Adipocyte (in vitro differentiated cells): ENCODE data around the gene PTPN12.
"Not testable (repeated sequence)": the region's sequence is repeated elsewhere in the genome, so short reads cannot be mapped to it uniquely, and the experiment has no call there.

Experiments used
- DNase-seq: peaks from one replicate; pipeline ENCODE4 v3.0.0-alpha.2; 2015; ENCODE audit warnings: low read depth
- H3K27me3 ChIP-seq: replicated peaks from 2 replicates; pipeline ENCODE4 v1.7.0; 2013; ENCODE audit warnings: mild to moderate bottlenecking, low read length, moderate library complexity; ENCODE audit not compliant: control insufficient read depth, insufficient read depth
- H3K36me3 ChIP-seq: 2 replicates; pipeline ENCODE4 v1.7.0; 2013; ENCODE audit warnings: low read length, mild to moderate bottlenecking, moderate library complexity; ENCODE audit not compliant: control insufficient read depth, insufficient read depth, severe bottlenecking
- H3K4me1 ChIP-seq: 2 replicates; pipeline ENCODE4 v1.7.0; 2013; ENCODE audit warnings: mild to moderate bottlenecking, low read length, moderate library complexity; ENCODE audit not compliant: control insufficient read depth, insufficient read depth
- H3K4me3 ChIP-seq: 2 replicates; pipeline ENCODE4 v1.7.0; 2013; ENCODE audit warnings: mild to moderate bottlenecking, low read length, moderate library complexity
- H3K9ac ChIP-seq: 2 replicates; pipeline ENCODE4 v1.7.0; 2013; ENCODE audit warnings: mild to moderate bottlenecking, low read length, moderate library complexity
- H3K9me3 ChIP-seq: 2 replicates; pipeline ENCODE4 v1.7.0; 2013; ENCODE audit warnings: mild to moderate bottlenecking, low read length, moderate library complexity; ENCODE audit not compliant: control insufficient read depth

PTPN12 gene

DNA sequence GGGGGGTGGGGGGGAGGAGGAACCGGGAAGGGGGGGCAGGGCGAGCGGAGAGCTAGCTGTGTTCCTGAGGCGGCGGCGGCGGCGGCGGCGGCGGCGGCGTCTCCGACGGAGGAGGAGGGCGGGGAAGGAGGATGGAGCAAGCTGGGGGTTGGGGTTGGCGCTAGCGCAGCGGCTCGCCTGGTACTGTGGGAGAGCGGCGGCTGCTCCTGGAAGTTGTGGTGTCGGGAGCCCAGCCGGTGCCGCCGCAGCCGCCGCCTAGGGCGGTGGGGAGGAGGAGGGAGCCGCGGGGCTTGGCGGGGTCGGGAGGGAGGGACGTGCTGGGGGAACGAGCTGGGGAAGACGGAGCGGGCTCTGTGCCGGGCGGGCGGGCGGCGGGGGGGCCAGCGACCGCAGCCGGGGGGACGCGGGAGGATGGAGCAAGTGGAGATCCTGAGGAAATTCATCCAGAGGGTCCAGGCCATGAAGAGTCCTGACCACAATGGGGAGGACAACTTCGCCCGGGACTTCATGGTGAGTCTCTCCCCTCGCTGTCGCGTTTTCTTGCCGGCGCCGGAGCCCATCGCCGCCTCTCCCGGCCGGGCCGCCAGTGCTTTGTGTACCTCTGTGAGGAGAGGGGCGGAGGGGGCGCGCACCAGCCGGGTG is at the start of gene PTPN12:
Gene PTPN12 (plus strand): TSS at position 160 of the 642 bp plus-strand sequence. CDS start 252 bp downstream, at position 412.
- Histone ChIP-seq H3K9me3 (no peaks in the 10 kb centered on the region), H3K36me3 (no peaks in the 10 kb centered on the region), H3K27me3 (no peaks in the 10 kb centered on the region), H3K4me1 (peaks cover 25% of the 10 kb centered on the region), H3K9ac (peak within 1 kb of the TSS; percentile 100), H3K4me3 (peak within 1 kb of the TSS; percentile 96)
- peak; percentile 86 for DNase-seq

DNA sequence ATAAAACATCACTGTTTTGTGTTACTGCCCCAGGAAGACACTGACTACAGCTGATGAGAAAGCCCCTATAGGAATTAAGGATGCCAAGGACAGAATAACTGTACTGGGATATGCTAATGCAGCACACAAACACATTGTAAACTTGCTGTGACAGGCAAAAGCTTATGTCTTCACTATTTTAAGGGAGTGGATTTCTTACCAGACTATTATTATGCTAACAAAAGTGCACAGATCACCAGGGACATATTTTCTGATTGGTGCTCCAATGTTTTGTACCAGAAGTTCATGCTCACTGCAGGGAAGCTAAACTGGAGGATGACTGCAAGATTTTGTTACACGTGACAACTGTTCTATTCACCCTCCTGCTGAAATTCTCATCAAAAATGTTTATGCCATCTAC is 48.1 kb upstream of the PTPN12 start:
- Histone ChIP-seq H3K9ac (no peak overlapping the region), H3K9me3 (peaks cover under 1% of the 10 kb centered on the region), H3K4me1 (no peaks in the 10 kb centered on the region), H3K36me3 (no peaks in the 10 kb centered on the region), H3K4me3 (no peak overlapping the region), H3K27me3 (no peaks in the 10 kb centered on the region)
- no peak for DNase-seq

DNA sequence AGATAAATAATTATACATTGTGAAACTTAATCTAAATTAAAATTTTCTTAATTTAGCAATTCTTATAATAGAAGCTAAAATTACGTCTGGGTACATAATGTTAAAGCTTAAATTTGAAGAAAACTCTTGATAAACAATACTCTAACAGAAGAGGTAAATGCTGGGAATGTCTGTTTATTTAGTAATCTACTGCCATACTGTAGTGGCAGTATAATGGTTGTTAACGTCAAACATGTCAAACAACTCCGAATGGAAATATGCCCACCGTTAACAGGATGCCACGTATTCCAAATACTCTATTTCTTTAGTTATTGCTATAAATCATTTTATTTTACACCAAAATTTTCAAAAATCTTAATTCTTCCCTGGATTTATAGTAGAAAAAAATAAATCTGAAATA is 40.0 kb upstream of the PTPN12 start:
- Histone ChIP-seq H3K4me1 (peaks cover 13% of the 10 kb centered on the region), H3K27me3 (no peaks in the 10 kb centered on the region), H3K36me3 (no peaks in the 10 kb centered on the region), H3K9ac (no peak overlapping the region), H3K4me3 (no peak overlapping the region), H3K9me3 (peaks cover 3% of the 10 kb centered on the region)
- no peak for DNase-seq

DNA sequence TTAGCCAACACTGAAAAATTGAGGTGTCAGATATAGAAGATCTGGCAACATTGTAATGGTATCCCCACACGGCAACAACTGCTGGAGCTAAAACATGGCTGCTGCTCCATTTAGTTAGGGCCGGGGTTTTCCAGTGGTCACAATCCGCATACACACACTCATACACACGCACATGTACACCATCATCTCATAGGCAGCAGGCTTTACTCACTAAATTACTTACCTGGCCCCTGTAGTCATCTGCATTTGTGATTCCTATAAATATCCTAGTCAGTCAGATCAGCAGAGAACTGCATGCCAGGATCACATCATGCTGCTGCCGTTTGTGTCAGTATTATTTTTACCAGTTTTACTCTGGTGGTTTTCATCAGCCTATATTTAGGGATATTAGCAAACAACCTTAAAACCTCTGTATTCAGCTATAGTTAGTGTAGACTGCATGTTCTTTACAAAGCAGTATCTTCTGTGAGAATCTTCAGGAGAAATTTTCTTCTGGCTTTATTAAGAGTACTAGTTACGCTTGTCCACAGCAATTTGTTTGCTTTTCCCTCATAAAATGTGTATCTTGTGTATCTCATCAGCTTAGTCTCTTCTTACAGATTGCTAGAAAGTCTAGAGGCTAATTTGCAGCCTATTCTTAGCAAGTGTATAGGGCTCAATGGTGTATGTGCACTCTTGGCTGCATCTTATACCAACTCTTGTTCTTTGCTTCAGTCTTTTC is 38.3 kb upstream of the PTPN12 start:
- Histone ChIP-seq H3K27me3 (no peaks in the 10 kb centered on the region), H3K9me3 (peaks cover 3% of the 10 kb centered on the region), H3K4me3 (no peak overlapping the region), H3K9ac (no peak overlapping the region), H3K36me3 (no peaks in the 10 kb centered on the region), H3K4me1 (peaks cover 13% of the 10 kb centered on the region)
- DNase-seq, result no peak

DNA sequence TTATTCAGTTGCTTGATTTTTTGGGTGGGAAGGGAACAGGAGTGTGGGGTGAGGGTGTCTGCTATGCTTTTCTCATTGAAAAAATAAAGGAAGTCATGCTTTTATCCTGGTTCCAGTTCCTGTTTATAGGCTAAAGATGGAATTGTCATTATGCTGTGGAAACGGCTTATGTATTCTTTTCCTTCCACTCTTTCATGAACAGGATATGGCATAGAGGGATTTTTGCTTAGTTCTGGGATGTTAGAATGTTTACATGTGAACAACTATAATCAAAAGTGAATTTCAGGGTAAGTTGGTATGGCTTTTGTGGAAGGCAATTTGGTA is 35.9 kb upstream of the PTPN12 start:
- Histone ChIP-seq H3K36me3 (no peaks in the 10 kb centered on the region), H3K4me3 (no peak overlapping the region)

DNA sequence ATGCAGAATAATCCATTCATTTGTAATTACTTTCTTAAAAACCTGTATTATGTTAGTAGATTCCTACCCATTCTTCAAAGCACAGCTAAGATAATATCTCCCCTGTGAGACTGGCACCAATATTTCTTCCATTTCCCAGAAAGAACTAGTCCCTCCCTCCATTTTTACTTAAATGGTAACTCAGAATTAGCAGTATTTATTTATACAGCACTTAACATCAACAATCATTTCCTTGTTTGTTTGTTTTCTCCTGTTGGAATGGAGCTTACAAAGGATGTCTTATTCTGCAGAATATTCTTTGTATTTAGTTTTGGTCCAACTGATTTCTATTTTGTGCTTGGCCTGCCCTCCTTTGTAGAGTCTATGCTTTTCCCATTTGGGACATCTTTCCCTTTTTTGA is 32.1 kb upstream of the PTPN12 start:
- no peak for DNase-seq
- H3K9me3 ChIP-seq, result no peaks in the 10 kb centered on the region
- no peaks in the 10 kb centered on the region for H3K36me3 ChIP-seq
- no peaks in the 10 kb centered on the region for H3K27me3 ChIP-seq
- H3K4me1 ChIP-seq, result no peaks in the 10 kb centered on the region
- no peak overlapping the region for H3K9ac ChIP-seq
- no peak overlapping the region for H3K4me3 ChIP-seq

More for the DNA sequence above, 35.9 kb upstream of the PTPN12 start:
- Histone ChIP-seq H3K4me1 (peaks cover 8% of the 10 kb centered on the region), H3K9me3 (no peaks in the 10 kb centered on the region), H3K27me3 (no peaks in the 10 kb centered on the region), H3K9ac (no peak overlapping the region)
- DNase-seq, result no peak

DNA sequence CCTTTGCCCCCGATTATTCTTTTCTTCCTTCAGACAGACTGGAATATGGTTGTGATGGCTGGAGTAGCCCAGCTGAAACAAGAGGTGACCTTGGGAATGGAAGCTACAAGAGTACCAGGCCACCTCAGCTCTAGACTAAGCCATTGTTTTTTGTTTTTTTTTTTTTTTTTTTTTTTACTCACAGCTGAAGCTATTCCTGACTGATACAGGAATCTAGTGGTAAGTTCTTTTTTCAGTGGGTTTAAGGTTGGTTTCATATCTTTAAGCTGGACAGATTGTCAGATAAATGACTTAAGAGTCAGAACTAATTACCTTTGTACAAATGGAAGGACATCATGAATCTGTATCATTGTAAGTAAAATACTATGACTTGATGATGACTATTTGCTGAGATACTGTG is 30.2 kb upstream of the PTPN12 start:
- H3K27me3 ChIP-seq, result no peaks in the 10 kb centered on the region
- DNase-seq, result no peak
- H3K4me3 ChIP-seq, result no peak overlapping the region
- H3K36me3 ChIP-seq, result no peaks in the 10 kb centered on the region
- H3K9me3 ChIP-seq, result no peaks in the 10 kb centered on the region
- H3K9ac ChIP-seq, result no peak overlapping the region
- H3K4me1 ChIP-seq, result no peaks in the 10 kb centered on the region

DNA sequence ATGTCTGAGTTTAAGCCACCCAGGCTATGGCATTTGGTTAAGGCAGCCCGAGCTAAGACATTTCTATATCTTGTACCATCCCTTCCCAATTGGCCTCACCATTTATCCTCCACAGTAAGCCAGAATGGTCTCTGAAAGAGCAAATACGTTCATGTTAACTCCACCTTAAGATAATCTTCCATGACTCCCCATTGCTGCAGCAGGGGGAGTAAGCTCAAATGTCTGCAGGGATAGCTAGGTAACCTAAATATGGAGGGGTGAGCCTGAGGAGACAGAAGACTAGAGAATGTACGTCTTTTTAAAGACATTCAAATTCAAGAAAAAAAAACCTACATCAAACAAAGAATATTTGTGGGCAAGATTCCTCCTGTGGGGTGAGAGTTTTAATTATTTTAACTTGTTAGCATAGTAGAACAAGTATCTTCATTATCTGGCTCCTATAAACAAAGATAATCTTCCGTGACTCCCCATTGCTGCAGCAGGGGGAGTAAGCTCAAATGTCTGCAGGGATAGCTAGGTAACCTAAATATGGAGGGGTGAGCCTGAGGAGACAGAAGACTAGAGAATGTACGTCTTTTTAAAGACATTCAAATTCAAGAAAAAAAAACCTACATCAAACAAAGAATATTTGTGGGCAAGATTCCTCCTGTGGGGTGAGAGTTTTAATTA is 24.0 kb upstream of the PTPN12 start:
- peaks cover 14% of the 10 kb centered on the region for H3K4me1 ChIP-seq
- not testable (repeated sequence) for H3K4me3 ChIP-seq, H3K36me3 ChIP-seq, H3K27me3 ChIP-seq, H3K9ac ChIP-seq, DNase-seq, H3K9me3 ChIP-seq

DNA sequence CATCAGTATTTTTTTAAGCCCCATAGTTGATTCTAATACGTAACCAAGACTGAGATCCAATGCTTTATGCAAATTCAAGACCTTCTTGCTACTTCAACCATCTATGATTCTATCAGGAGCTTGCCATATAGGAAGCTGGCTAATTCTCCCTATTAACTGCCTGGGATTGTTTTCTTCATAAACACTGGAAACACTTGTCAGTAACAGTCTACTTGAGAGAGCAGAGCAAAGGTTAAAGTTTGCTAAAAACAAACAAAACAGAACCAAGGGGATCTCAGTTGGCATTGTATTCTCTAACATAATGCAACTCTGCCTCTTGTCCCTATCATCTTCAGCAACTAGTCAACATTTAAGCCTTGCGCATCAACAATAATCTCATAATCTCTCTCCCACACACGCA is 21.0 kb upstream of the PTPN12 start:
- Histone ChIP-seq H3K4me3 (no peak overlapping the region), H3K4me1 (peaks cover 14% of the 10 kb centered on the region), H3K27me3 (no peaks in the 10 kb centered on the region), H3K36me3 (no peaks in the 10 kb centered on the region), H3K9me3 (no peaks in the 10 kb centered on the region), H3K9ac (no peak overlapping the region)
- no peak for DNase-seq

DNA sequence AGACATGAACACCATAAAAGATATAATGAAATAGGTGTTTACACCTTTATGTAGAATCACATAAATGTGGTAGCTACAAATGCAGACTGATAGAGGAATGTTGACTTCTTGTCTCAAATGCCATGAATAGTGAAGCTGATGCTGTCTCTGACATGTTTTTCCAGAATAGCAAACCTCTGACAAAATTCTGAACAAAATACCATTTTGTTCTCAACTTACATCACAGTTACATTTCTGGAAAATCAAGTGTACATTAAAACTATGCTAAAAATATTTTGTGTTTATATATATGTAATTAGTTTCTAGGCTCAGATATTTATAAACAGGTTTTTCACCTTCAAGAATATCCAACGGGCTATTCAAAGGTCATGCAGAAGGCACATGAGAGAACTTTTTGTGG is 16.8 kb upstream of the PTPN12 start:
- no peaks in the 10 kb centered on the region for H3K36me3 ChIP-seq
- H3K9ac ChIP-seq, result no peak overlapping the region
- DNase-seq, result no peak
- no peaks in the 10 kb centered on the region for H3K27me3 ChIP-seq
- no peaks in the 10 kb centered on the region for H3K9me3 ChIP-seq
- peaks cover 20% of the 10 kb centered on the region for H3K4me1 ChIP-seq
- H3K4me3 ChIP-seq, result no peak overlapping the region

DNA sequence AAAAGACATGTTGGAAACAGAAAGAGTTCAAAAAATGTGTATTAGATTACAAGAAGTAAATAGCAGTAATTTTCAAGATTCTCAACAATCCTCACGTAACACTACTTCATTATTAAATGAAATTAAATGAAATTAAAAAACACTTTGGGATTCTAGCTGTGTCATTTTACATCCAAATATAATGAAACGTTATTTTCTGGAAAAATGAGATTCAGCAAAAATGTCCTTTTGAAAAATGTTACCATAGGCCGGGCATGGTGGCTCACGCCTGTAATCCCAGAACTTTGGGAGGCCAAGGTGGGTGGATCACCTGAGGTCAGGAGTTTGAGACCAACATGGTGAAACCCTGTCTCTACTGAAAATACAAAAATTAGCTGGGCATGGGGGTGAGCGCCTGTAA is 15.6 kb upstream of the PTPN12 start:
- H3K4me1 ChIP-seq, result peaks cover 18% of the 10 kb centered on the region
- H3K4me3 ChIP-seq, H3K9ac ChIP-seq, H3K36me3 ChIP-seq, H3K27me3 ChIP-seq, H3K9me3 ChIP-seq, DNase-seq: not testable (repeated sequence)
